ENCODE results near the gene SCAP.

SCAP gene

GRCh38 chr3:47406762-47407149, 69.0 kb downstream of the SCAP start:
- ATAC-seq = no peak
- Mint-ChIP-seq H3K27me3 (no peaks in the 10 kb centered on the region), H3K9me3 (no peaks in the 10 kb centered on the region), H3K4me3 (no peak overlapping the region), H3K27ac (peak overlapping the region; percentile 36), H3K36me3 (peaks cover 55% of the 10 kb centered on the region), H3K4me1 (peaks cover 7% of the 10 kb centered on the region)

DNA sequence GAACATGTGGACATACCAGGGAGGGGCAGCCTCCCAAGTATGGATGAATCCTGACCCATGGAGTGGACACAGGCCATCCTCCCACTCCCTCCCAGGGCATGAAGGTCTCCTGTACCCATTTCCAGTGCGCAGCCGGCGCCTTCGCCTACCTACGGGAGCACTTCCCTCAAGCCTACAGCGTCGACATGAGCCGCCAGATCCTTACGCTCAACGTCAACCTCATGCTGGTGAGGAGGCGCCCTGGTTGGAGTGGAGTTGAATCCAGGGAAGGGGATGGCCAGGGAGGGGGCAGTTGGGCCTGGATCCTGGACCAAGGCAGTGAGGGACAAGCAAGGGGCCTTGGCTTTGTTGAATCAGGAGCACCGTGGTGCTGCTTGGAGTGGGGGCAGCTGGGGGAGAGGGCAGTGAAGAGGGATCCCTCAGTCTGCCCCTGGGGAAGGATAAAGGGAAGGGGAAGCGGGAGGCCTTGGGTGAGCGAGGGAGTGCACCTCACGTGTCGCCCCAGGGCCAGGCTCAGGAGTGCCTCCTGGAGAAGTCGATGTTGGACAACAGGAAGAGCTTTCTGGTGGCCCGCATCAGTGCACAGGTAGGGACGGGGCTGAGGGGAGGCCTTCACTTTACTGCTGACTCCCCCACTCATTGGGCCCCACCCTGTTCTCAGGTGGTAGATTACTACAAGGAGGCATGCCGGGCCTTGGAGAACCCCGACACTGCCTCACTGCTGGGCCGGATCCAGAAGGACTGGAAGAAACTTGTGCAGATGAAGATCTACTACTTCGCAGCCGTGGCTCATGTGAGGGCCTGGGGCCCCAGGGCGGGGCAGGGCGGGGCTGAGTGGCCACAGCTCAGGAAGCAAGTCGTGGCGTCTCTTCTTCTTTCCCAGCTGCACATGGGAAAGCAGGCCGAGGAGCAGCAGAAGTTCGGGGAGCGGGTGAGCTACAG, 69.7 kb downstream of the SCAP start:
- Mint-ChIP-seq H3K4me1 (peaks cover 7% of the 10 kb centered on the region), H3K36me3 (peaks cover 49% of the 10 kb centered on the region), H3K9me3 (no peaks in the 10 kb centered on the region), H3K27ac (peak overlapping the region; percentile 36), H3K4me3 (no peak overlapping the region), H3K27me3 (no peaks in the 10 kb centered on the region)
- ATAC-seq = no peak

- no peaks in the 10 kb centered on the region for H3K27me3 Mint-ChIP-seq
- no peak for ATAC-seq
- peaks cover 40% of the 10 kb centered on the region for H3K36me3 Mint-ChIP-seq
- no peak overlapping the region for H3K4me3 Mint-ChIP-seq
- H3K27ac Mint-ChIP-seq = no peak overlapping the region
- H3K4me1 Mint-ChIP-seq = peaks cover 7% of the 10 kb centered on the region
- no peaks in the 10 kb centered on the region for H3K9me3 Mint-ChIP-seq
Measured at GRCh38 chr3:47404955-47405790, 70.6 kb downstream of the SCAP start.

GRCh38 chr3:47404431-47404876, 71.3 kb downstream of the SCAP start:
- peaks cover 7% of the 10 kb centered on the region for H3K4me1 Mint-ChIP-seq
- H3K27me3 Mint-ChIP-seq = no peaks in the 10 kb centered on the region
- H3K36me3 Mint-ChIP-seq = peaks cover 35% of the 10 kb centered on the region
- no peak for ATAC-seq
- no peak overlapping the region for H3K4me3 Mint-ChIP-seq
- H3K9me3 Mint-ChIP-seq = no peaks in the 10 kb centered on the region
- no peak overlapping the region for H3K27ac Mint-ChIP-seq

- no peaks in the 10 kb centered on the region for H3K9me3 Mint-ChIP-seq
Measured at GRCh38 chr3:47399531-47400270, 76.0 kb downstream of the SCAP start.

DNA sequence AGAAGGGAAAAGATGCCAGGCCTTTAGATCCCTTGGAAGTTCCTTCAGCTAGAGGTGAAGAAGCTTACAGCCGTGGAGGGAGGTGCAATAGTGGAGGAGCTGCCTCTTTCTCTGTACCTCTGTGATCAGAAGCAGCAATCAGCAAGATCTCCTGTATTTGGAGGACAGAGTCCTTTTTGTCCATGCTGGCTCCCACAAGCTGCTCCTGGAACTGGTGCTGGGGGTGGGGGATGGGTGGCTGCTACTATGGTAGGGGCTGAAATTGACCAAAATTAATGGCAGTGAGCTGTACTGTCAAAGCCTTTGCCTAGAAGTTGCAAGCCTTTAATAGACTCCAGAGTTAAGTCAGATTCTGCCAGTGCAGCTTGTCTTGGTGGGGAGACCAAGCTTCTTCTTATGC, 76.7 kb downstream of the SCAP start:
- no peak overlapping the region for H3K4me3 Mint-ChIP-seq
- peaks cover 5% of the 10 kb centered on the region for H3K4me1 Mint-ChIP-seq
- no peaks in the 10 kb centered on the region for H3K9me3 Mint-ChIP-seq
- ATAC-seq = no peak
- H3K36me3 Mint-ChIP-seq = peaks cover 24% of the 10 kb centered on the region
- no peaks in the 10 kb centered on the region for H3K27me3 Mint-ChIP-seq
- no peak overlapping the region for H3K27ac Mint-ChIP-seq

More at GRCh38 chr3:47399531-47400270, 76.0 kb downstream of the SCAP start:
- peaks cover 22% of the 10 kb centered on the region for H3K36me3 Mint-ChIP-seq
- H3K4me3 Mint-ChIP-seq = no peak overlapping the region
- H3K27ac Mint-ChIP-seq = no peak overlapping the region
- ATAC-seq = no peak
- peaks cover 5% of the 10 kb centered on the region for H3K4me1 Mint-ChIP-seq
- H3K27me3 Mint-ChIP-seq = no peaks in the 10 kb centered on the region

DNA sequence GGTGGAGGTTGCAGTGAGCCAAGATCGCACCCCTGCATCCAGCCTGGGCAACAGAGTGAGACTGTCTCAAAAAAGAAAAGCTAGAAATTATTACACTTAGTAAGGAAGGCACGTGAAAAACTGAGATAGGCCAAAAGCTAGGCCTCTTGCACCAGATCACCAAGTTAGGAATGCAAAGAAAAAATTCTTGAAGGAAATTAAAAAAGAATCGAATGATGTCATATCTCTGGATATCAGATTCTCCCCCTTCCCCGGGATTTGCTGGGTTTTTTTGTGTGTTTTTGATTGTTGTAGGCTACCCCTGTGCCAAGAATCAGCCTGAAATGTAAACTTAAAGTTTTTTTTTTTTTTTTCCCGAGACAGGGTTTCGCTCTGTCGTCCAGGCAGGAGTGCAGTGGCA, 77.5 kb downstream of the SCAP start:
- no peak for ATAC-seq
- H3K36me3 Mint-ChIP-seq = peaks cover 21% of the 10 kb centered on the region
- no peak overlapping the region for H3K4me3 Mint-ChIP-seq
- no peaks in the 10 kb centered on the region for H3K9me3 Mint-ChIP-seq
- peaks cover 5% of the 10 kb centered on the region for H3K4me1 Mint-ChIP-seq
- H3K27me3 Mint-ChIP-seq = no peaks in the 10 kb centered on the region
- H3K27ac Mint-ChIP-seq = no peak overlapping the region

- peaks cover 13% of the 10 kb centered on the region for H3K4me1 Mint-ChIP-seq
- H3K4me3 Mint-ChIP-seq = no peak overlapping the region
- H3K36me3 Mint-ChIP-seq = peaks cover 20% of the 10 kb centered on the region
- ATAC-seq = no peak
- no peaks in the 10 kb centered on the region for H3K9me3 Mint-ChIP-seq
- H3K27ac Mint-ChIP-seq = peak overlapping the region; percentile 30
- no peaks in the 10 kb centered on the region for H3K27me3 Mint-ChIP-seq
Measured at GRCh38 chr3:47394881-47395280, 80.9 kb downstream of the SCAP start.

DNA sequence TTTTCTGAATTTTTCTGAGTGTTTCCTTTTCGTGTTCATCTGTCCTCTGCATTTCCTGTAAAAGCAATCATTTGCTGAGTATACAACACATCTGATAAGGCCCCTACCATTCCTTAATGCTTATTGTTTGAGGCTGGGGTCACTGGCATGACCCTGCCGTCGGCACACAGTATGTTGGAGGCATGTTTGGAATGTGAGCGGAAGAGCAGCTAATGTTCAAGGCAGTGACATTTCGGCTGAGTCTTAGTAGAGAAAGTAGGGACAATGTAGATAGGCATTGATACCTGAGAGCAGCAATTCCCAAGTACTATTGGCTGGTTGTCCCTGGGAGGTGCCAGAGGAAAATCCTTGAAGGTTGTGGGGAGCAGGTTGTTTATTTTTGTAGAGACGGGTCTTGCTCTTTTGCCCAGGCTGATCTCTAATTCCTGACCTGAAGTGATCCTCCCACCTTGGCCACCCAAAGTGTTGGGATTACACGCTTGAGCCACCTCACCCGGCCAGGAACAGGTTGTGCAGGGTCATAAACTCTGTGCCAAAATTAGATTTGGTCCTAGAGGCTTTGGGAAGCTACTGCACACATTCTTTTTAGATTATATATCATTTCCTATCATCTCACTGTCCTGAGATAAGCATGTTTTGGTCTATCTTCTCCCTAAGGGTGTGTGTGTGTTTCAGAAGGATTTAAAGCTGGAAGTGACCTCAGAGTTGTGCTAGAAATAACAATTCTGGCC, 81.4 kb downstream of the SCAP start:
- no peak overlapping the region for H3K27ac Mint-ChIP-seq
- no peaks in the 10 kb centered on the region for H3K27me3 Mint-ChIP-seq
- H3K4me3 Mint-ChIP-seq = no peak overlapping the region
- peaks cover 13% of the 10 kb centered on the region for H3K4me1 Mint-ChIP-seq
- H3K9me3 Mint-ChIP-seq = no peaks in the 10 kb centered on the region
- ATAC-seq = no peak
- peaks cover 20% of the 10 kb centered on the region for H3K36me3 Mint-ChIP-seq

DNA sequence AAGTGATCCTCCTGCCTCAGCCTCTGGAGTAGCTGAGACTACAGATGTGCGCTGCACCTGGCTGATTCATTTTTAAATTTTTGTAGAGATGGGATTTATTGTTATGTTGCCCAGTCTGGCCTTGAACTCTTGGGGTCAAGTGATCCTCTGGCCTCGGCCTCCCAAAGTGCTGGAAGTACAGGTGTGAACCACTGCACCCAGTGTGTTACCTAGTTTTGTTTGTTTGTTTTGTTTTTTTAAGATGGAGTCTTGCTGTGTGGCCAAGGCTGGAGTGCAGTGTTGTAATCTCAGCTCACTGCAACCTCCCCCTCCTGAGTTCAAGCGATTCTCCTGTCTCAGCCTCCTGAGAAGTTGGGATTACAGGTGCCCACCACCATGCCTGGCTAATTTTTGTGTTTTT, 82.8 kb downstream of the SCAP start:
- H3K36me3 Mint-ChIP-seq = peaks cover 17% of the 10 kb centered on the region
- H3K4me3 Mint-ChIP-seq = no peak overlapping the region
- H3K4me1 Mint-ChIP-seq = peaks cover 13% of the 10 kb centered on the region

GRCh38 chr3:47385796-47386195, 89.9 kb downstream of the SCAP start:
- no peak for ATAC-seq
- peaks cover 47% of the 10 kb centered on the region for H3K4me1 Mint-ChIP-seq
- H3K9me3 Mint-ChIP-seq = no peaks in the 10 kb centered on the region
- H3K36me3 Mint-ChIP-seq = peaks cover 30% of the 10 kb centered on the region
- peak overlapping the region; percentile 2 for H3K27ac Mint-ChIP-seq
- H3K4me3 Mint-ChIP-seq = no peak overlapping the region
- H3K27me3 Mint-ChIP-seq = no peaks in the 10 kb centered on the region

More for the DNA sequence above, 82.8 kb downstream of the SCAP start:
- no peak for ATAC-seq
- Mint-ChIP-seq H3K9me3 (no peaks in the 10 kb centered on the region), H3K27me3 (no peaks in the 10 kb centered on the region), H3K27ac (peak overlapping the region; percentile 24)

GRCh38 chr3:47385007-47385406, 90.7 kb downstream of the SCAP start:
- Mint-ChIP-seq H3K9me3 (no peaks in the 10 kb centered on the region), H3K36me3 (peaks cover 30% of the 10 kb centered on the region), H3K27ac (no peak overlapping the region), H3K4me3 (no peak overlapping the region), H3K27me3 (no peaks in the 10 kb centered on the region), H3K4me1 (peaks cover 53% of the 10 kb centered on the region)
- ATAC-seq = no peak

GRCh38 chr3:47384425-47384824, 91.3 kb downstream of the SCAP start:
- Mint-ChIP-seq H3K27me3 (no peaks in the 10 kb centered on the region), H3K9me3 (no peaks in the 10 kb centered on the region), H3K4me1 (peaks cover 59% of the 10 kb centered on the region), H3K36me3 (peaks cover 30% of the 10 kb centered on the region), H3K4me3 (no peak overlapping the region), H3K27ac (no peak overlapping the region)
- ATAC-seq = no peak

DNA sequence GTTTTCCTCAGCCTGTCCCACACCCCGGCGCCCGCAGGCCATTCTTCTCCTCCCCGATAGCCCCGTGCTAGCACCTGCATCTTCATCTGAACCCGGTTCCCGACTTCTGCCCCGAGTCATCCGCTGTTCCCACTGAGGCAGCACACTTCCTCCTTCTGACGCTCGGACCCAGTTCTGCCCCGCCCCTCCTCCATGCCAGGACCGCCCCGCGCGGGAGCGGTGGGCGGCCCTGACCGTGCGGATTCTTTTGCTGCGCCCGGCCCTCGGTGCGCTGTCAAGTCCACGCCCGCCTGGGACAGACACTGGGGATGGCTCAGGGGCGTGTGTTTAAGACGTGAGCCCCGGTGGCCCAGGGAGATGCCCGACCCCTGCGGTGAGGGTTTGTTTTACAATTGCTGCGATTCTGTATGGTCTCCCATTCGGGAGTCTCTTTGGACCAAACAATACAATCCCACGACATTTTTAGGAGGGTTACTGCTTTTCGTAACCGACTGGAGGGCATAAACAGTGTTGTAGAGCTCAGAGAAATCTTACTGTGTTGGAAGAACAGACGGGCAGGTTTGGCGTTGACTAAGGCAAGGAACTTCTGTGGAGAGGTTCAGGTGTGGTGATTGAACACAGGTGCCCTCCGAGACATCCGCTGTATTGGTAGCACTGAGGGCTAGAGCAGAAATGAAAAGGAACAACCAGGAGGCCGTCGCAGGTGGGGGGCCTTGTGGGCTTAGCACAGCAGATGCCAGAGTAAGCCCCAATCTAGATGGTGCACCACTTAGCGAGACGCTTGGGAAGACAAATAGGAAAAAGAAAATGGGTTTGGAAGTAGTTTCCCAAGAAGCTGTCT, 94.2 kb downstream of the SCAP start:
- Mint-ChIP-seq H3K4me3 (peak overlapping the region; percentile 99), H3K27me3 (no peaks in the 10 kb centered on the region), H3K27ac (peak overlapping the region; percentile 98), H3K36me3 (peaks cover 17% of the 10 kb centered on the region), H3K4me1 (peaks cover 61% of the 10 kb centered on the region), H3K9me3 (no peaks in the 10 kb centered on the region)
- ATAC-seq = peak; percentile 90

All from stimulated activated memory B cell treated with anti-CD40 and anti-IgM and Interleukin-4, amounts not matched to agents 10 μg/mL and 1 μg/mL and 100 μg/mL, for 72 hours (primary cell).